HG02610 (cell line): Measurements from ENCODE around the gene MCTP1.
"Not testable (repeated sequence)": the region's sequence is repeated elsewhere in the genome, so short reads cannot be mapped to it uniquely, and the experiment has no call there.

Experiments used
- ATAC-seq: cut with Tn5 transposase; IDR thresholded peaks from one replicate; pipeline ENCODE4 v1.9.1; 2021; ENCODE audit warnings: mild to moderate bottlenecking, moderate library complexity; ENCODE audit not compliant: unreplicated experiment

The MCTP1 gene

DNA sequence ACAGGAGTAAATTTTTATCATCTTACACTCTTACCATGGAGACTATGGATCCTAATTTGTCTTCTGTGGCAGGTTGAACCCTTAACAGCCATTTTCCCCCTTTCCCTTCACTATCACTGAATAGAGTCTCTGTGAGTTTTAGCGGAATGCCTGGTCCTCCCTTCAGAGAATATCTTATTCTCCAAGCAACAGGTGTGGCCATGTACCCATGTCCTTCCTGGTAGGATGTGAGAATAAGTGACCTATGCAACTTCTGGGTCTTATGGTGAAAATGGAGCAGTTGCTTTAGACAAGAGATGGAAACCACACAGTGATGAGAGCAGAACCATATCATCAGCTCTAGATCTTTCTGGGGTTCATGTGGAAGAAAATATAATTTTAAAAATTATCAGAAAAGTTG lies 312.6 kb downstream of the MCTP1 start:
- no peak for ATAC-seq

GRCh38 chr5:94969174-94969573 lies 315.7 kb downstream of the MCTP1 start:
- peak; percentile 45 for ATAC-seq

GRCh38 chr5:94968507-94969095 lies 316.3 kb downstream of the MCTP1 start:
- no peak for ATAC-seq

DNA sequence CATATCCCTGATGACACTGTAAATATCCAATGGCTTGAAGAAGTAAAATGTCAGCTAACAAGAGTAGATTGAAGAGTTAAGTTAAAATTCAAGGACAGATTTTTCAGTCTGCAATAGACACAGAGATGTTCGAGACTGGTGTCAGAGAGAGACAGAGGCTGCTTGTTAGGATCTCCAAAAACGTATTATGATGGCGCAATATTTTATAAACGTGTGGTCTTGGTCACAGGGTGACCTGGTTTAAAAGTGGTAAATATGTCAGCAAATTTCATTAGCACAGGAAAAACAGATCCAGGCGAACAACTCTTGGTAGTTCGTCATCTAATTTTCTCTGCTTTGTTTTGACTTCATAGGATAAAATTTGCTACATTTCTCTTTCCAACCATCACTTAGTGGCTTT lies 317.4 kb downstream of the MCTP1 start:
- no peak for ATAC-seq

DNA sequence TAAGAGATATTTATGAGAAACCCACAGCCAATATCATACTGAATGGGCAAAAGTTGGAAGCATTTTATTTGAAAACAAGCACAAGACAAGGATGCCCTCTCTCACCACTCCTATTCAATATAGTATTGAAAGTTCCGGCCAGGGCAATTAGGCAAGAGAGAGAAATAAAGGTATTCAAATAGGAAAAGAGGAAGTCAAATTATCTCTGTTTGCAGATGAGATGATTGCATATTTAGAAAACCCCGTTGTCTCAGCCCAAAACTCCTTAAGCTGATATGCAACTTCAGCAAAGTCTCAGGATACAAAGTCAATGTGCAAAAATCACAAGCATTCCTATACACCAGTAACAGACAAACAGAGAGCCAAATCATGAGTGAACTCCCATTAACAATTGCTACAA lies 325.6 kb downstream of the MCTP1 start:
- not testable (repeated sequence) for ATAC-seq

DNA sequence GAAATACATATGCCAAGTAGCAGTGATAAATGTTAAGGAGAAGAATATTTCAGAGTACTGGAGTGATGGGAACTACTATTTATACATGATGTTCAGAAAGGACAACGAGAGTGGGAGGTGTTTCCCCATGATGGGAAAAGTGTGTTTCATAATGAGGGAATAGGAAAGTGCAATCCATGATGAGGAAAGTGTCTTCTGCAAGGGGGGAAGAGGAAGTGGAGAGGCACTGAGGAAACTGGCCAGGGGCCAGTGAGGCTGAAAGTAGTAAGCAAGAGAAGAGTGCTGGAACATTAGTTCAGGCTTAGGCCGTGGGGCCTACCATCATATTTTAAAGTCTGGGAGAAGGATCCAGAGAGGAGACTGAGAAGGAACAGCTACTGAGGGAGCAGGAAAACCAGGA lies 339.2 kb downstream of the MCTP1 start:
- ATAC-seq, result no peak

DNA sequence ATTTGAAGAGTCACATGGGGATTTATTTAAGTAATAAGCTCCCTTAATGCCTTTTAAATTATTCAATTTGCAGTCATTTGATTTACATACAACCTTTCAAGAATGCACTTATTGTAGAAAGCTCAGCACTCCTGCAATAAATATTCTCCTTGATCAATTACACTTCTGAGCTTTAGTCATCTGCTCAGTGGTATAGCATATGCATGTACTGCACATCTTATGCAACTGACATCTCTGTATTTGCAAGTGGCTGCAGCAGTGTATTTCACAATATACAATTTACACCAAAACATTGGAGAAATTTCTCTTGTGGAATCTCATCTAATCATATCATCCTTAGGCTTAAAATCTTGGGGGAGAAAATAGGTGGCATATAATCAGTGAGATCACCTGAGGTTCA lies 340.7 kb downstream of the MCTP1 start:
- ATAC-seq, result no peak

DNA sequence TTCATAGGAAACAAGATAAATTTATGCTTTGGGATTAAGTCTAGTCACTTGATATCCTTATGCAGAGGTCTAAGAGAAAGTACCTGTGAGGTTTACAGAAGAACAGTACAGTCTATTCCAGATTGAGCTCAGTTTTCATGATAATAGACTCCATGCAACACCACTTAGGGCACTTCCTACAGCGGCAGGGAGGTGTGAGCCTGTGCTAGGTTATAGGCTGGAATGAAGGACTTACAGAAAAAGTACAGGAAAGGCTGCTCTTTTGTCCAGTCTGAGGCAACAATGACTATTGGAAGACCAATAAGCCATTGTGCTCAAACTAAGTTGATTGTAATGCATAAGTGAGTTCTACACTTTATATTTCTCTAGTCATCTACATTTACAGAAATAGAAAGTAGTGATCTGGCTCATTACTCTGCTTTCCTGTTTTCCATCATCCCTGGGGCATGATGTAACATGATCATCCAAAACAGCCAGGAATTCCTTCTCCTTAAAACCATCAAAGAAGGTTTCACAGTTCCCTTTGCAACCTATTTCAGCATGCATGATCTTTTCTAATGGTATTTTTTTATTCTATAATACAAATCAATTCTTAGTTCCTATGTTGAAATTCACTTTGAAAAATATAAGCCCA lies 343.7 kb downstream of the MCTP1 start:
- ATAC-seq, result no peak

GRCh38 chr5:94932259-94932658 lies 352.6 kb downstream of the MCTP1 start:
- ATAC-seq, result no peak

- ATAC-seq, result no peak
These were observed 356.0 kb downstream of the MCTP1 start for GRCh38 chr5:94928891-94929290.

DNA sequence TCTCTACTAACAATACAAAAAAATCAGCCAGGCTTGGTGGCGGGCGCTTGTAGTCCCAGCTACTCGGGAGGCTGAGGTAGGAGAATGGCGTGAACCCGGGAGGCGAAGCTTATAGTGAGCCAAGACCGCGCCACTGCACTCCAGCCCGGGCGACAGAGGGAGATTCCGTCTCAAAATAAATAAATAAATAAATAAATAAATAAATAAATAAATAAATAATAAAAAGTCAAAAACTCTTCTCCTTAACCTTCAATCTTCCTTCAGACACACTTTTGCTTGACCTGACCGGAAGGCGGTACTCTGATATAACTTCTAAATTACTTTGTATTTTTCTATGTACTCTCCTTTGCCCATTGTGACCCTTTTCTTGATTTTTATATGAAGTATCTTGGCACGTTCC lies 364.3 kb downstream of the MCTP1 start:
- no peak for ATAC-seq

DNA sequence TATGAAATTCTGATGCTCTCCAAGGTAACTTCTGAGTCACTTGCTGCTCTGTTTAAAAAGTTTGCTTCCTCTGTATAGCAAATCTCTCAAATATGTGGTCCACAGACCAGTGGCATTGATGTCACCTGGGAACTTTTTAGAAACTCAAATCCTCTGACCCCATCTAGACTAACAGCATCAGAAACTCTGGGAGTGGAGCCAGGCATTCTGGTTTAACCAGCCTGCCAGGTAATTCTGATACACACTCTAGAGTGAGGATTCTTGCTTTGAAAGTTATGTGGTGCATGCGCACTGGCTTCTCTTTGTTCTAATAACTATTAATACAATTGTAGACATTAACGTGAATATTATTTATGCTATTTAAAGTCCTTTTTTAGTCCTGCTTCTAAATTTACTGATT lies 368.3 kb downstream of the MCTP1 start:
- ATAC-seq, result no peak

GRCh38 chr5:94911276-94911675 lies 373.6 kb downstream of the MCTP1 start:
- no peak for ATAC-seq

GRCh38 chr5:94910721-94911120 lies 374.2 kb downstream of the MCTP1 start:
- ATAC-seq, result no peak

GRCh38 chr5:94908889-94909480 lies 375.9 kb downstream of the MCTP1 start:
- no peak for ATAC-seq

DNA sequence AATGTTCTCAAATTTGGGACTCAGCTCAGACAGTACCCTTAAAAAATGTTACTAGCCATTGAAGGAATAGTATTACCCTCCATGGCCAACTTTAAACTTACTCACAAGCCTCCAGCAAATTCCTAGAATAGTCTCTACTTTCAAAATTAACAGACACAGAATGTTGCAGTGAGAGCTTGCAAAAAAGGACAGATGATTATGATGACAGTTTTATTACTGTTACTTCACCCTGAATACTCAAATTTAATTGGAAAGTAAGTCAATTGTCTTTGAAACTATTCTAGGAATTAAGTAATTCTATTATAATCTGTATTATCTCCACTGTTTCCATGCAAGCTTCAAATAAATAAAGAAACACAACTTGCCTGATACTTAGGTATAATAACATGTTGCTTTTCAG lies 378.1 kb downstream of the MCTP1 start:
- no peak for ATAC-seq

DNA sequence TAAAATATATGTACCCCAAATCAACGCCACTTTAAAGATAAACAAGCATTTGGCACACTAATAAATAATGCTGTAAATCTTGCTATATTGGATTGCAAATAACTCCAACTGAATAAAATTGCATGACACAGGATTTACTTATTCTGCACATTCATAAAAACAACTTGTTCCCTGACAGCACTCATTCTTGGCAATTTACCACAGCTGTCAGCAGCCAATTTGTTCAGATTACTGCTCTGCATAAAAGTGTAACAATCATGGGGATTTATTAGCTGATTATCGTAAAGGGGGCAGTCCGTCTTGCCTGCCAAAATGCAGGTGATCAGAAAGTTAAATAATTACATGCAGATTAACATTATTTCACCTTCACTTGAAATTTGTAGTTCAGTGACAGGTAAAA lies 381.2 kb downstream of the MCTP1 start:
- no peak for ATAC-seq

DNA sequence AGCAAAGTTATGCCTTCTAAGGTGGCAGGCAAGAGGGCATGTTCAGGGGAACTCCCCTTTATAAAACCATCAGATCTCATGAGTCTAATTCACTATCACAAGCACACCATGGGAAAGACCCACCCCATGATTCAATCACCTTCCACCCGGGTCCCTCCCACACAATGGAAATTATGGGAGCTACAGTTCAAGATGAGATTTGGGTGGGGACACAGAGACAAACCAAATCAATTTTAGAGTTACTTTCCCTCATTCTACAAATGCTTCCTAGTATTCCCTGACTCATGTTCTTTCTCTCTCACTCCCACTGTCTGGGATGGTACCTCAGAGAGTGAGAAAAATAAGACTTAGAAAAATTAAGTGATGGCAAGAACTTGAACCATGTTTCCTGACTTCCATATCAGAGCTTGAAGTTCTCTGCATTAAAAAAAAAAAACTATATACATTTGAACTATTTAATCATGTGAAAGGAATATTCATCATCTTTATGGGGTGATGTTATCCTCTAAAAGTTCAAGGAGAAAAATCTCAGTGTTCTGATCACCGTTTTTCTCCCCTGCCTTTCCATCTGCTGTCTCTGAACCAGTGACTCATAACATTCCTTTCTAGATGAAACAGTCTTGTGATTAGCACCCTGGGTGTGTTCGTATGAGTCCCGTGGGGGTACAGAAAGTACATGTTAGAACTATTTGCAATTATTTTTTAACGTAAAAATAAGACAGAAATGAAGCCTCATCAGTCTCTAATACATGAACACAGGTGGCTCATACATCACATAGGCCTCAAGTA lies 383.5 kb downstream of the MCTP1 start:
- peak; percentile 87 for ATAC-seq

DNA sequence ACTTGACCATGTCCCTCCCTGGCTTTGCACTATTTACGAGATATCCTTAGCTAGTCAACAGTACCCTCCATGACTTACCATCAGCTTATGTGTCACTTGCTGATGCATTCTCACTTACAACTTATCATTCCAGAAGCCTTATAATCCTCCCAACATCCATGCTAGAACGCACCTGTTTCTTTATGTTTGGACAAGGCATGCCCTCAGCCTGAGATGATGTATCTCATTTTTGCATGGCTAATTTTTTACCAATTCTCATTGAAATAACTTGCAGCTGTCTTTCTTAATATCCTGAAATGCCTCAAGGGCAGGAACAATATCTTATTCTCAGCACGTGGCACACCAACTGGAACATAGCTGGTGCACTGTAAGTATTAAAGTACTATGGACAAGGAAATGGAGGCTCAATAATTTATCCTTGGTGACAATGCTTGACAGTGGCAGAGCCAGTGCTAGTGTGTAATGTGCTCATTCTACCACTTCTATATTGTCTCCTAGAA lies 384.8 kb downstream of the MCTP1 start:
- ATAC-seq, result no peak

GRCh38 chr5:94893412-94894135 lies 391.3 kb downstream of the MCTP1 start:
- ATAC-seq, result no peak

DNA sequence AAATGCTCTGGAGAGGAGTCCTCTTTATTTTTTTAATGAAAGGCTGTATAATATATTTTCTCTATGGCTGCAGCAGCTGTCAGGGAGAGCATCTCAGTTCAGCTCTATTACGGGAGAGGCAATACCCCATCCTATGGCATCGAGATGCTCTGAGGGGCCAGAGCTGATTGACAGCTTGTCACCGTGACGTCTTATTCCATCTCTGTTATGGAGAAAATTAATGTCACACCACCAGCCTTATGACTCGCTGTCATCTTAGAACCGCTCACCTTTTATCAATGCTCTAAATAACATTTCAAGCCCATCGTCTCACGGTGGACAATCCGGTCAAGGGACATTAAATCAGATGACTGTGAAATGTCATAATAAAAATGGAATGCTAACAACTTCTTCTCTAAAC lies 392.9 kb downstream of the MCTP1 start:
- no peak for ATAC-seq
